ENCODE data around the gene MSI2. TPM values are rescaled to one million over a fixed set of nuclear protein-coding genes. Genes with fewer than 3 reads are reported as not detected.
A peak's percentile ranks its signal among the peaks of the same experiment; 100 is the strongest.

The MSI2 gene
- total RNA-seq, 1 donor from 2014 or later: 8.3 TPM

DNA sequence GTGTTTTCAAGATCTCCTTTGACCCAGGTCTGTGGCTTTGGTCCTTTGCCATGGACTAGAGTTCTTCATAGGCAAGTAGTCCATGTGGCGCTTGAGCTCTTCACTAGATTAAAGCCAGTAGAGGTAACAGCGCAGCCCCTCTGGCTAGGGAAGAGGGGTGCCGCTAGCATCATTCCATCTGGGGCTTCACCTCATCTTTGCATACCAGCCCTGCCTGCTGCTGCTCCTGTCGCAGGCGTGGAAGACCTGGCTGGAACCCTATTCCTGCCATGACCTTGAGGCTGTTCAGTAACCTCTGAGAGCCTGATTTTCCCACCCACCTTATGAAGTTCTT, 198.4 kb downstream of the MSI2 start:
- no peak for DNase-seq (ENCODE audit: low read depth in 2 of 2)

DNA sequence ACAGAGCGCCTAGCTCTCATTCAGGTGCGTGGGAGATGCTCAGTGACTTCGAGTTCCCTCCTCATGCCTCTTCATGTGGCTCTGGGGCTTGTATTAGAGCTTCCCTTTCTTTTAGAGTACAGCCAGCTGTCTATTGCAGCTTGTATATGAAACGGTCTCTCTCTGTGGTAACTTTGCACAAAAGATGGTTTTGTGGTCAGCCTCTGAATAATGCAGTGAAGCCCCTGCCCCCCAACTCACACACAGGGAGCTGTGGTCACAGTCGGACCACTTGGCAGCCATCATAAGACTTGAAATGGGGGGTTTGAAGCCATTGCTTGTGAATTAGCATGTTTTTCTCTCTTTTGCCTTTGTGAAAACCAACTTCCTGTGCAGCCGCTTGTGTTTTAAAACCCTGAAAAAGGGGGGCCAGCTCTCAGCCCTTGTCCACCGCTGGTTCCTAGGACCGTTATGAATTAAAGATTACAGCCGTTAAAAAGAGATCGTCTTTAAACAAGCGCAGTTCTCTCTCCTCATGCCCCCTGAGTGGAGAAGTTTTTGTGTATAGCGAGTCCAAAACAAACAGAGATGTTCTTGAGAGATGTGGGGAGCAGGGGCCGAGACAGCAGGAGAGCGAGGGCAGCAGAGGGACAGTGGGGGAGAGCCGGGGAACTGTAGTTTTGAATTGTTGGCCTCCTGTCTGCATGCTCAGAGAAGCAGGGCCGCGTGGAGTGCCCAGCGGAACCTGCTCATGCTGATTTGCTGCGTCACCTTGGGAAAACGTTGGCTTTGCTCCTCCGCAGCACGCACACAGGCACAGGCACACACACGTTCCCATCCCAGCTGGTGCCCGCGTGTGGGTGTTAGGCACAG, 199.0 kb downstream of the MSI2 start:
- no peak for DNase-seq (ENCODE audit: low read depth in 2 of 2)

DNA sequence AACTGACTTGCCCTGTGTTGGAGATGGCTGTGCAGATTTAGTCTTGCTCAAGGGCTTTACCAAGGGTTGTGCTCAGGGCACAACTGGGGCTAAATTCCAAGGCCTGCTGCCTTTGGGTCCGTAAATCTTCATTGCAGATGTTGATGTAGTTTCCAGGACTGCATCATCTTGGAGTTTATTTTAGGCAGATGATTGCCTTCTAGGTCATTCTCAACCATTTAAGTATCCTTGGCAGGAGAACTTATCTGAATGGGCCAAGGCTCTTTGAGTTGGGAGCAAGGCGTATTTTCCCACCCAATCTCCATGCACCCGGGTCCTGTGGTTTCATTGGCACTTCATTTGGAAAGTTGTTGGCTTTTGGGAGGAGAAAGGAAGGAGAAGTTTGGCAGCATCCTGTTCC, 200.3 kb downstream of the MSI2 start:
- DNase-seq (ENCODE audit: low read depth in 2 of 2): no peak

DNA sequence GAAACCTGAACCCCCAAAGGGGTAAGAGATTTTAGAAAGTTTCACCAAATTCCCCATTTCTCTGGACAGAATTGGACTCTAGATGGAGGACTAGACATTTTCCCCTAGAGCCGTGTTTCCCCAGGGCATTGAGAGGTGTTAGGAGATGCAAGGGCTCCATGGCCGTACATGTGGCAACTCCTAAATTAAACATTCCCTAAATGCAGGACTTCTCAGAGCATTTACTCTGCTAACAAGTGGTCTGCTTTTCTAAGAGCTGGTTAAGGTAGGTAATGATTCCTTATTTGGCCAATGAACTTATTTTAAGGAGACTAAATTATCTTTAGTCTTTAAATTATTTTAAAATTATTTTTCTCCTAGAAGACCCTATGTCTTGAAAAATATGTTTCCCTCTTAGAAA, 200.9 kb downstream of the MSI2 start:
- no peak for DNase-seq (ENCODE audit: low read depth in 2 of 2)

- DNase-seq (ENCODE audit: low read depth in 2 of 2): no peak
Measured at GRCh38 chr17:57458718-57459285, 202.5 kb downstream of the MSI2 start.

GRCh38 chr17:57459286-57459915, 203.1 kb downstream of the MSI2 start:
- DNase-seq (ENCODE audit: low read depth in 2 of 2): peak in 1 of 2 donors; percentile 66

DNA sequence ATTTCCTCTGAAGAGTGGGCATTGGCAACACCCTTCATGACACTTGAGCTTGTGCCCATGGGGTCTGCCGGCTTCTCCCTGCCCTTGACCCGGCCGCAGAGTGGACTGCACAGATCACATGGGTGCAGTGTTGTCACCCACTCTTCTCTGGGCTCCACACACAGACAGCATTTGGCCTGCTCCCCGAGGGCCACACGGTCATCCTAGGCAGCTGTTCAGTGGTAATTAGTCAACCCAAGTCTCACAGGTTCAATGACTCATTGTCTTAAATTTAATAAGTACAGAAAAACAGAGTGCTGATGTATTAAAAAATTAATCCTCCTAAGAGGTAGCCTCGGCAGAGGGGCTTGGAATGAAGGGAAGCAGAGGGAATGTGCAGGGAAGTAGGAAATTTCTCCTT, 204.8 kb downstream of the MSI2 start:
- peak in 1 of 2 donors; percentile 17 for DNase-seq (ENCODE audit: low read depth in 2 of 2)

DNA sequence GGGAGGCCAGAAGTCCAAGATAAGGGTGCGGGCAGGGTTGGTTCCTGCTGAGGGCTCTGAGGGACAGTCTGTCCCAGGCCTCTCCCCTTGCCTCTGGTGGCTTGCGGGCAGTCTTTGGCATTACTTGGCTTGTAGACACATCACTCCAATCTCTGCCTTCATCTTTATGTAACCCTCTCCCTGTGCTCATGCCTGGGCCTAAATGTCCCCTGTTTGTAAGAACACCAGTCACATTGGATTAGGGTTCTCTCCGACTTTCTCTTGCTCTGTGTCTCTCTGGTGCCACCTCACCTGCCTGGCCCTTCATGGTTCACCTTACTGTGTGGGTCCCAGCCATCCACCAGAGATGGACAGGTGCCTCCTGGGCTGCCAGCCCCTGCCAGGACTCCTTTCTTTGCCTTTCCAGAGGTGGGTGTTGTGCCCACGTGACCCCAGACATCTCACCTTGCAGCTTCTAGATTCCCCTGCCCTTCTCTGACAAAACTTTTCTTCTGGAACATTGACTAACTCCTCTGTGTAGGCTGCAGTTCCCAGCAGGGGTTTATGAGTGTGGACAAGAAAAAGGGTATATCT, 205.8 kb downstream of the MSI2 start:
- no peak for DNase-seq (ENCODE audit: low read depth in 2 of 2)

GRCh38 chr17:57463103-57463885, 207.0 kb downstream of the MSI2 start:
- DNase-seq (ENCODE audit: low read depth in 2 of 2): peak in 1 of 2 donors; percentile 47

GRCh38 chr17:57464191-57464864, 208.0 kb downstream of the MSI2 start:
- no peak for DNase-seq (ENCODE audit: low read depth in 2 of 2)

GRCh38 chr17:57465610-57466009, 209.3 kb downstream of the MSI2 start:
- no peak for DNase-seq (ENCODE audit: low read depth in 2 of 2)

- no peak for DNase-seq (ENCODE audit: low read depth in 2 of 2)
Measured at GRCh38 chr17:57466017-57466471, 209.7 kb downstream of the MSI2 start.

DNA sequence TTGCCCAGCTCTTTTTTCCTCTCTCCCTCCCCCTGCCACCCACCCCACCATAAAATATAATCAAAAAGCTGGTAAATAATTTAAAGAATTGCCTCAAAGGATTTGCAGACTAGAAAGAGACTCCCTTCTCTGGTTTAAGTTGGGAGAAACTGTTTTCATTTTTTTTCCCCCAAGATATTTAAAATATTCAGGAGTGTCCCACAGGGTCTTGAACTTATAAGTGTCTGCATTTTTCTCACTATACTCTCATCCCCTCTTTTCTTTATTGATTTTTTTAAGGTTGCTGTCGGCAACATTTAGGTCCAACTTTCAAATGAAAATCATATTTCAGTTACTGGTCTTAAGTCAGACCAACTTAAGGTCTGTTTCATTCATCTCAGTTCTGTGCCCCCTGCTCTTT, 210.2 kb downstream of the MSI2 start:
- no peak for DNase-seq (ENCODE audit: low read depth in 2 of 2)

DNA sequence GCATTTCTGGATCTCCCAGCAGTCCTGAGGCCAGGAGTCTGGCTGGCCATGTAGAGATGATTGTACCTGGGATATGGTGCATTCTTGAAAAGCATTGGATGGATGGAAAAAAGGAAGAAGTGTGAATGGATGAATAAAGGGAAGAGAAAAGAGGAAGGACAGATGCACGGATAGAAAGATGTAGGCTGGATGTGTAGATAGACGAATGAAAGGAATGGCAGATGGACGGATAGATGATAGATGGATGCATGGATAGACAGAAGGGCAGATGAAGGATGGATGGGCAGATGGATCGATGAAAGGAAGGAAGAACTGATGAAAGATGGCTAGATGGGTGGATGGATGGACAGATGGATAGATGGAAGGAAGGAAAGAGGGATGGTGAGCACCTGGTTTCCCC, 210.9 kb downstream of the MSI2 start:
- DNase-seq (ENCODE audit: low read depth in 2 of 2): no peak

DNA sequence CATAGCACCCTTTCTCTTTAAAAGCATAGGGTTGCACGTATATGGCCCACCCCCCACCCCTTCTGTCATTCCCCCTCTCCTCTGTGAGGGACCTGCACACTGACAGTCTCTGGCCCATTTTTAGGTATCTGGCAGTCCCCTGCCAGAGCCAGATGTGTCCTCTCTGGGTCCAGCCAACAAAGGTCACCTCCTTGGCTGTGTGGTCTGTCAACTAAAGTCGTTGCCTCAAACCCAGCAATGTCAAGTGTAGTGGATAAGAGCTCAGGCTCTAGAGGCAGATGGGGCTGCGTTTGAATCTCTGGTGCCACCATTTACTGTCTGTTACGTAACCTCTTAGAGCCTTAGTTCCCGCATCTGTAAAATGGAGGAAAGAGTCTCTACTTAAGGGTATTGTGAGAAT, 211.5 kb downstream of the MSI2 start:
- DNase-seq (ENCODE audit: low read depth in 2 of 2): no peak

- no peak for DNase-seq (ENCODE audit: low read depth in 2 of 2)
Measured at GRCh38 chr17:57468932-57469775, 212.8 kb downstream of the MSI2 start.

DNA sequence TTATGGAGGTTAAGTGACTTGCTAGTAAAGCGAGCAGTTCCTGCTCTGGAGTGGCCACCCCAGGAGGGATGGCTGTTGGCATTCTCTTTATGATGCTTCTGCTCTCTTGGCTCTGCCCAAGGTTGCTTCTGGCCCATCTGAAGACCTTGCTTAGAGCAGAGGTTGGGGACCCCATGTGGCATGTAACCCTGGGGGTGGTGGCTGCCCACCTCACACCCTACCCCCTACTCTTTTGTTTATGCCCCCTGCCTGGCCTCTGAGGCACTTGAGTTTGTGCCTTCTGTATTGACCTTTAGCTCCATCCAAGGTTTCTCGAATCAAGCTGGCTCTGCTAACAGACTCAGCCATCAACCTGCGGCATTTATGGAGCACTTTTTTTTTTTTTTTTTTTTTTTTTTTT, 214.6 kb downstream of the MSI2 start:
- no peak for DNase-seq (ENCODE audit: low read depth in 2 of 2)

DNA sequence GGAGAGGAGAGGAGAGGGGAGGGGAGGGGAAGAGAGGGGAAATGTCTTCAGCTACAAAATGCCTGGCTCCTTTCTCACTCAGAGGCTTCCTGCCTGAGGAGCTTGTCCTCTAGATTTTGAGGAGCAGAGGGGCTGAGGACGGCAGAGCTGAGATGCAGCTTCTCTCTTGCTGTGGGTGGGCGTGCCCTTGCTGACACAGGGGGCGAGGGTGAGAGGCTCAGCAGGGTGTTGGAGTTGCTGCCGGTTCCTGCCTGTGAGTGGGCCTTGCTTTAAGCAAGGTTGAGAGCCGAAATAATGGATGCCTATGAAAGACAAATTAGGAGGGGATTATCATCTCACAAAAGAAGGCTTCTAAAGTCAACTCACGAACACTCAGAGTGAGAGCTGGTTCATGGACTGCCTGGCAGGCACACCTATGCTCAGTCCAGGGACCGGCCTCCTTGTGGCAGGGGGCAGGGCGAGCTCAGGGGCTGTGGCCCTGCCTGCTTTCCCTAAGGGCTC, 215.6 kb downstream of the MSI2 start:
- DNase-seq (ENCODE audit: low read depth in 2 of 2): no peak

DNA sequence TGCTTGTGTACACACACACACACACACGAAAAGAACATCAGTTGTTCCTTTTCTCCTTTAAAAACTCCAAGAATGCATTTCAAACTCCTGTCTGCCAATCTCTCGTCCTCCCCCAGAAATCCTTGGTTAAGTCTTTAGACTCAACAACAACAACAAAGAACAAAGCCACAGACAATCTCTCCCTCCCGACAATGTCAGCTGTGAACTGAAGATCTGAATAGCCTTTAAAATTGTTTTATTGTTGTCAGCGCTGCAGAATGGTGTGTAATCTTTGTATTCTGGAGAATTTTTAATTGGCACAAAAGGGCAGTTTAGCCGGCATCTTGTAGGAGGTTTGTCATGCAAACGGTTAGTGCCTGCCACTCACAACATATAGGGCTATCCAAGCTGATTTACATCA, 219.5 kb downstream of the MSI2 start:
- DNase-seq (ENCODE audit: low read depth in 2 of 2): no peak
